HG02571 (cell line): ENCODE results near the gene ACTBL2.
A peak's percentile ranks its signal among the peaks of the same experiment; 100 is the strongest.
"Not testable (repeated sequence)": the region's sequence is repeated elsewhere in the genome, so short reads cannot be mapped to it uniquely, and the experiment has no call there.

ENCODE experiments used
- ATAC-seq: cut with Tn5 transposase; IDR thresholded peaks from one replicate; pipeline ENCODE4 v1.9.1; 2021; ENCODE audit warnings: mild to moderate bottlenecking, moderate library complexity; ENCODE audit not compliant: unreplicated experiment

The ACTBL2 gene

DNA sequence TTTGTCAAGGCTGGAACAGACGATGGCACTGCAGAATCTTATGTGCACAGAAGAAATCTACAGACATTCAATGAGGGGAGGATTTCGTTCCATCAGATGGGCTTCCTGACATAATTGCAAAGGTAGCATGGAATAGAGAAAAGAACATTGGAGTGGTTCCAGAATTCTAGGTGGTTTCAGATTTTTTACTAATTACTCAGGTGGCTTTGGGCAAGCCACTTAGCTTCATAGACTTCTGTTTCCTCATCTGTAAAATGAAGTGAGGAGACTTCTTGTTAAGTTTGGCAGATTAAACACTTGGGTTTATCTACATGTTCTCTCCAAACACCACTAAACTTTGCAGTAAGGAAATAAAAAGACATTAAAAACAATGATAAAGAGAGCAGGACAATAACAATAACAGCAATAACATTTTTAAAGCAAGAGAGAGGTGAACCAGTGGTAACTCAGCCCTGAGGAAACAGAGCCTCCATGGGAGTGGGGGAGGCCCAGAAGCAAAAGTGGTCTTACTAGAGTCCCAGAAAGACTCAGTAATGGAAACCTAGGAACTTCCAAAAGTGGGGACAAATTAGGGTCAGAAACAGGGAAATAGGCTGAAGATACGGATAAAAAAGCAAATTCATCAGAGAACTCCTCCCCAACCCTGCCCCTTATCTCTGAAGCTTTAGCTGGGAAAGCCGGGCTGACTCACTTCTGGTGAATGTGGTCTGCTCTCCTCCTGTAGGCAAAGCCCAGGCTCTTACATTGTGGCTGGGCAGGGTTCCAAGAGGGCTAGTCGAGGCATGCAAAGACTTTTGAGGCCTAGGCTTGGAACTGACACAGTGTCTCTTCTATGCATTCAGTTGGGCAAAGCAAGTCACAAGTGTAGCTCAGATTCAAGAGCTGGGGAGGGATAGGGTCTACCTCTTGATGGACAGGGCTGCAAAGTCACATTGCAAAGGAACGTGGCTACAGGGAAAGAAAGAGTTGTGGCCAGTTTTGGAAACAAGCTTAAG is 11.8 kb upstream of the ACTBL2 start:
- peak; percentile 44 for ATAC-seq

DNA sequence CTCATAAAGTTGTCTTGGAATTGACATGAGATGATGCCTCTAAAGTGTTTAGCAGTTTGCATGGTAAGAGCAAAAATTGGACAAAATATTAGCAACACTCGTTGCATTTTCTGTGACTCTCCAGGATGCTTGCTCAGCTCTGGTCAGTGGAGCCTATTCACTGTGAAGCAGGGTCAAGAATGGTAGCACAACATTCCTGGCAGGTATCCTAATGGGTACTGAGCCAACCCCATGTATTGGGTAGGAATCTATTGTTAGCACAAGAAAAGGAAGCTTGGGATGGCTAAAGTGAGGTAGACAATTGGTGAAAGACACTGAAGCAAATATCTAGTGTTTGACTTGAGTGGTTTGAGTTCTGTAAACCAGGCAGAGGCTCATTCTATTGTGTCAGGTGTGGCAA is 10.4 kb upstream of the ACTBL2 start:
- no peak for ATAC-seq

DNA sequence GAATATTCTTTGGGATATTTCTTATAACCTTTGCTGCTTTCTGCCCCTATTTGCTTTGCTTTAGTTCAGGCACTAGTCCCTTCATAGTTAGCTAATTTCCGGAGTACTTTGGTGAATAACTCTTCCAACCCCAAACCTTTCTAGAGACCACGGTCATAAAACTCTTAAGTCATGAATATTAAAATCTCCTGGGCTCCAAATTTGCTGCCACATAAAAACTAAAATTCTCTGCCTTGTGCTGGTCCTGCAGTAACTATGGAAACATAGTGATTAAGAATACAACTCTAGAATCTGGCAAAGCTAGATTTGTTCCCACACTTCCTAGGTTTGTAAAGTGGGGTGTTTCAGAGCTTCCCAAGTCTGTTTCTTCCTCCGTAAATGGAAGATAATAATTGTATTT is 10.0 kb upstream of the ACTBL2 start:
- ATAC-seq: no peak

DNA sequence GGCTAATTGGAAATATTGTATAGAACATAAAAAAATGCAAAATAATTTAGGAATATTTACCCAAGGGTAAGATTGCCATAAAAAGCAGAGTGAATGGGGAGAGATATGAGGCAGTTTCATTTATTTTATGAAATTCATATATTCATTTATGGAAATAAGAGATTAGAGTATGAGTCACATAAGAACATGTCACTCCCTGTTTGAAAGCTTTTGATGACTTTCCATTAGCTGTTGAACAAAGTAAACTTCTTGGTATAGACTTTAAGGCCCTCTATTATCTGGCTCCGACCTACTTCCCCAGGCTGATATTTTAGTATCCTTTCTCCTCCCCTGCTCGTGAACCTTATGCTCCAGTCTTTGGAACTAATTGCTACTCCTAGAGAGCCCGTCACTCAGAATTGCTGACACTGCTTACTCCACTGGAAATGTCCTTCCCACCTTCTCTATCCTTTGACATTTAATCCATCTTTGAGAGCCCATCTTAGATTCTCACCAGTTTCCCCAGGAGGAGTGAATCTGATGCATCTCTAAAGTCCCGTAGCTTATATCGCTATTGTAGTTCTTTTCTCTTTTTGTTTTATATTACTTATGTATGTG is 8.9 kb upstream of the ACTBL2 start:
- ATAC-seq: no peak

DNA sequence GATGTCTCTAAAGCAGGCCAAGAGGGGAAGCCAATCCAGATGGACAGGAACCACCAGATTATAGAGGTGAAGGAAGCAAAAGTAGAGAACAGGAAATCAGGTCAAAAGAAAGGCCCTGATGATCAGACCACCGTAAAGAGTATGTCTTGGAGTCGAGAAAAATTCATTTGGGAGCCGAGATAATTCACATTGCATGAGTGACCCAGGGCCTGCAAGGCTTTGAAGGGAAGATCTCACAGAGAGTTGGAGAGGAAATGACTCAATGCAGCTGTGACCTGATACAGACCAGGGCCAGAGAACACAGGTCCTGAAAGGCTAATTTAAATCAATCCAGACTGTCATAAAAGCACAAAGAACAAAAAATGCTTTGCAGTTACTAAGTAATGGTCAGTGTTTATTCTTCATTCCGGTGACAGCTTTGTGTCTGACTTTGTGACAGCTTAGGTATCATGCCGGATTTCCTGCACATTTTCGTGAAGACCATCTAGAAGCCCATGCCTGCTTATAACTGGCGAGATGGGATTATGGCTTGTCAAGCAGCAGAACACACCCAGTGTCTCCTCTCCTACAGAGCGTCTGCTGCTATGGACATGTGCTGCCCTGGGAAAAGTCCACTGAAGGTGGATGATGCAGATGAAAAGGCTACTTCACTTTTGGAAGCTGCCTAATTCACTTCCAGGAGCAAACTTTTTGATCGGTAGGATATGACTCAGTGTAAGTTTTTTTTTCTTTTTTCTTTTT is 5.8 kb upstream of the ACTBL2 start:
- ATAC-seq: no peak

DNA sequence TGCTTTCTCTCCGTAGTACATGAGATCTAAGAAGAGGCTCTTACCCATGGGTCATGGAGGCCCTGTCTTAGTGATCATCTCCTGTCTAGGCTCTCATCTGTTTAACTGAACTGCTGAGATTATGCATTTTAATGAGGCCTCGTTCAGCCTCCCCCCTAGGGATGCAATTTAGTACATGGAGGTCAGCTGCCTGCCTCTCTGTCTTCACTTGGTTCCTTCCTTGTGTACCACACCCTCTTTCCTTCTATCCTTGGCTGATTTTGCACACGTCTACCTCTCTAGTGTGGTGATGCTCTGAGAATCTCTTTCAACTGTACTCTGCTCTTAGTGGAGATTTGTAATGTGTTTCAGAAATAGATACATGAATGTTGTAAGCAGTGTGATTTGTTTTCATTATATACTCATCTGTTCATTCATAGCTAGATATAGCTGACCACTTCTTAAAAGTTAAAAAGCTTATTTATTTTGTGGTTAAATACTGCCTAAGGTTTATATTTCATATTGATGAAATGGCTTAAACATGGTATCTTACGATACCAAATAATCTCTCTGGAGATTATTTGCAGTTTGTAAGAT is 3.5 kb upstream of the ACTBL2 start:
- no peak for ATAC-seq

DNA sequence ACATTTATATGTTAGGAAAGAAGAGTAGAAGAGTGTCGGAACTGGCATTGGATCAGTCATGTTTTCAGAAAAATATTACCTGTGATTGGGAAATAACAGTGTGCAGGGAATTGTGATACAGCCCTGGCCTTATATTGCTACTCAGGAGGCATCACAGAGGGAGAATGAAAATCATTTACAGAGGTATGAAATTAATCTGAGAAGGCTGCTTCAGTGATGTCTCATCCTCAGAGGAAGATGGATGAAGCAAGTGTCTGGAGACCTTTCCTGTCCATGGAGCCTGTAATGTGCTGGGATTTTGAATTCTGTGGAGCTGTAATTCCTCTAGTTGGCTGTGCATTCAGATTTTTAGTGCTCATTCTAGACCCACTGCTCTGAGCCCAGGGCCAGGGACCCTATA is 3.8 kb downstream of the ACTBL2 start:
- no peak for ATAC-seq

DNA sequence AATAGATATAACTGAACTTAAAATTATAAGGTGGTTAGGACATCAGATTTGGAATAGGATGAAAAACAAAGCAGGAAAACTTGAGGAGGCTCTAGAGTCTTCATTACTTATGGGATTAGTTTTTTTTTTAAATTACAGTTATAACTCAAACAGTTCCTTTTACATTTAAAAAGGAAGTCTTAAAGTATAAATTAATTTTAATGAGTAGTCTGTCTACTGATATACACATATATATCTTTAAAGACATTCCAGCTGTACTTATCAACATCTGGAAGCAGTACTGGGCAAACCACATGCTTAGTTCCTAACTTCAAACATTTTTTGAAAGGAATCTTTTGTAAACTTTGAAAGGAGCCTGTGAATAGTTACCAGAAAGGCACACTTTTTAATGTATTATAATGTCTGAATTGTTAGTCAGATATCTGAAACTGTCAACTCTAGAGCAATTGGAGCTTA is 6.0 kb downstream of the ACTBL2 start:
- no peak for ATAC-seq

DNA sequence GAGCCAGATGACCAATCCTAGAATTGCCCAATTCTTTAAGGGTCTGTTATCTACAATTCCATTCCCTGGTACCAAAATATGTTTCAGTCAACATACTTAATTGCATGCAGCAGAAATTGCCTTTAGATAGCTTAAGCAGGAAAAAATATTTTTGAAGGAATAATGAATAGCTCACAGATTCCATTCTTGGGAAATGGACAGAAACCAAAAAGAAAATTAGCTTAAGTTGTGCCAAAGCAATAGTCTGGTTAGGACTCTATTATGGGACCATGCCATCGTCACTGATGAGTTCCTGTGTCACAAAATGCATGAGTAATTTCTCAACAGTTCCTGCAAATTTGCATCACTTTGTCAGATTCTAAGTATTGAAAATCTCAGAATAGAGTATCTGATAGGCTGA is 12.3 kb downstream of the ACTBL2 start:
- ATAC-seq: no peak

DNA sequence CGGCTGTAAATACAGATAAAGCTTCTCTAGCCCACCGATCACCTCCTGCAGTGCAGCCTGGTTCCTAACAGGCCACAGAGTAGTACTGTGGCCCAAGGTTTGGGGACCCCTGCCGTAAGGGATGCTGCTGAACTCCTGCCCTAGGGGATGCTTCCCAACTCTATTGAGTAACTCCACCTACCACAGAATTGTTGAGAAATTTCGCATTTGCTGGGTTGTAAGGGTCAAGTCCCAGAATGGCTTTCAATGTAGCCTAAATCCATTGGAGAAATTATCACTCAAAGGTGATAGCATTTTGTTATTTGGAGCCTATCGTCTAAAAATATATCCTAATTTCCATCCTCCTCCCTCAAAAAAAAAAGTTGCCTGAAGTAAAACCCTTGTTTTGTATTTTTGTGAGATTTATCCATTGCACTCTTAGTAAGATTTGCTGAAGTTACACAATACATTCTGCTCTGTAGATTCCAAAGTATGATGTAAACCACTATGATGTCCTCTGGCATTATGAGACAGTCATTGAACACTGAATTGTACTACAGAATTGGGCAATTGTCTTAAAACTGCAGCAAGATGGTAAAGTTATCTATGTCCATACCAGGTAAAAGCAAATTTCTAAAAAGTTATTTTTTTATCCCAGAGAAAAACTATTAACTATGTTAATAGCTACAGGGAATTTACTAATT is 14.0 kb downstream of the ACTBL2 start:
- no peak for ATAC-seq

DNA sequence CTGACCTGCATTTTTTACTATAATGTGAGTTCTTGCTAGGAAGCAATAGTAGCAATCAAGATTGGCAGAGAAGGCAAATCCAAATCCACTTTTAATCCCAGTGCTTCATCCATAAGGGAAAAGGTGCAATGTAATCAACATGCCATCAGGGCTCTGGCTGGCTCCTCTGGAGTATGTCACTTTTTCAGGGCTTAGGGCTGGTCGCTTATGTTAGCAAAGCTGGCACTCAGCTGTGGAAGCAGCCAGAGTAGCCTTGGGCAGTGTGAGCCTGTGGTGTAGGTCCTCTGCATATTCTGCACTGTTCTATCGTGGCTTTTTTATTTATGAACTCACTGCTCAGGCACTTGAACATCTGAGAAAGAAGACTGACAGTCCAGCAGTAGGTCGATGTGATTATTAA is 16.1 kb downstream of the ACTBL2 start:
- ATAC-seq: no peak

DNA sequence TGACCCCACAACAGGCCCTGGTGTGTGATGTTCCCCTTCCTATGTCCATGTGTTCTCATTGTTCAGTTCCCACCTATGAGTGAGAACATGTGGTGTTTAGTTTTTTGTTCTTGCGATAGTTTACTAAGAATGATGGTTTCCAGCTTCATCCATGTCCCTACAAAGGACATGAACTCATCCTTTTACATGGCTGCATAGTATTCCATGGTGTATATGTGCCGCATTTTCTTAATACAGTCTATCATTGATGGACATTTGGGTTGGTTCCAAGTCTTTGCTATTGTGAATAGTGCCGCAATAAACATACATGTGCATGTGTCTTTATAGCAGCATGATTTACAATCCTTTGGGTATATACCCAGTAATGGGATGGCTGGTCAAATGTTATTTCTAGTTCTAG is 22.6 kb downstream of the ACTBL2 start:
- not testable (repeated sequence) for ATAC-seq

DNA sequence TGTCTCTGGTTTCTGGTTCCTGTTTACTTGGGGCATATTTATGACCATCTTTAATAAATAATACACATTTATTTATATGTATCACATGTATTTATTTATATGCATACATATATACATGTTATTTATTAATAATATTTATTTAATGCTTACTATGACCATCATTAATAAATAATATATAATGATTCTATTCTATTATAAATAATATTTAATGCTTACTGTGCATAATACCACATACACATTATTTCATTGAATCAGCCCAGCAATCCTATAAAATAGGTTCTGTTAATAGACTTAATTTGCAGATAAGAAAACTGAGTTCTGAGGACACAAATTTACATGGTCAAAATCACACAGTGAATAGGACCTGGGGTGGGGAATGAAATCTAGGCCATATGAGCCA is 24.2 kb downstream of the ACTBL2 start:
- no peak for ATAC-seq

DNA sequence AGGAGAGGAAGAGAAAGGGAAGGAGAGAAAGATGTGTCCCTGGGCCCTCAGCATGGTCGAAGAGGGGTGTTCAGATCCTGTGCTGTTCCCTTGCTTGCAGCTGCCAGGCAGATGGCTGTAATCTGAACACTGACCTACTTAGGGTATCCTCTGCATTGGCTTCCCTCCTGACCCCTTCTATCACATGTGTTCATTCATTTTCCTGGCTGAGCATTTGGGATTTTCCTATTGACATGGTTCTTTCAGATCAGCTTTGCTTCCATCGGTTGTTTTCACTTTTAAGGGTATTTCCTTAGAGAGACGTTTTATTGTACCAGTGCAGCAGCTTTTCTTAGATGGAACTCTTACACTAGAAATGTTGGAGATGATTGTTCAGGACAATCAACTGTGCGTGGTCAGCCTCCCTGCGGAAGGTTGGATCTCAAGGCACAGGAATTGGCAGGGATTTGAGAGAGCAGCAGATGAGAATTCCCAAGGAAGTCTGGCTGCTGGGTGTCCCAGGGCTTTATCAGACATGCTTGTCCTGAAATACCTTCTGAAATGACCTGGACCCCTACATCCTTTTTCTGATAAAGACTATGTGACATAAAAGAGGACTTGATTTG is 26.0 kb downstream of the ACTBL2 start:
- no peak for ATAC-seq

DNA sequence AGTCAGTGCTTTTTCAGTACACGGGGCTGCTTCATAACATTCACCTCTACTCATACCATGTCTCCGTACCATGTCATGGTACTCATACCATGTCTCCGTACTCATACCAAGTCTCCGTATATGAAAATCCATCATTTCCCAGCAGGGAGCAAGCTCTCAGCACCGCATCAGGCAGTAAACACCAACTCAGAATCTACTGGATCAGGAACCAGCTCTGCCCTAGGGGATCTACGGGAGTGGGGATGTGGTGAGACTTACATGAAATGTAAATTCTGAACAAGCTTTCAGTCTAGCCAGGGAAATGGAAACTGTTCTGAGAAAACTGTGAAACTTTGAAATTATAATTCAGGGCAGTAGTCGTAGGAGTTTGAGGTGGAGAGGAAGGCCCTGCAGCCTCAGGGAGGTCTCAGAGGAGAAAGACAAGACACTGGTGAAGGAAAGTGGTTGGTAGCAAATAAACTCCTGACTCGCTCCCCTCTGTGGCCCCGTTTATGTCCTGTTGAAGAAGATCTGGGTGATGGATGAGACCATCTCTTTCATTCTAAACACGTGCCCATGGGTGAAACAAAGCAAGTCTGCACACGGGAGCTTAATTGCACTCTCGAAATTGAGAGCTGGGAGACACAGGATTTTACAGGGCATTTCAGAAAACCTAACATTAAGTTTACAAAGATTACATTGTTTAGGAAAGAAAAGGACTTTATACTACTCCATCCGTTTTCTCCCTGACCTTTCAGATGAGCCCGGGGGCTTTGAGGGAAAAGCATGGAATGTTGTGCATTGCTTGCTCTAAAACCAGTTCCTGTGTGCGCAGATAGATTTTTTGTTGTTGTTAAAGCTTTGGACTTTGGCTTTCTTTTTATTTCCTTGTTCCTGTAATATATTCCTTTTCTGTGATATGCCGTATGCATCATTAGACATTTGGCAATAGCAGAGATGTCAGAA is 26.8 kb downstream of the ACTBL2 start:
- no peak for ATAC-seq

DNA sequence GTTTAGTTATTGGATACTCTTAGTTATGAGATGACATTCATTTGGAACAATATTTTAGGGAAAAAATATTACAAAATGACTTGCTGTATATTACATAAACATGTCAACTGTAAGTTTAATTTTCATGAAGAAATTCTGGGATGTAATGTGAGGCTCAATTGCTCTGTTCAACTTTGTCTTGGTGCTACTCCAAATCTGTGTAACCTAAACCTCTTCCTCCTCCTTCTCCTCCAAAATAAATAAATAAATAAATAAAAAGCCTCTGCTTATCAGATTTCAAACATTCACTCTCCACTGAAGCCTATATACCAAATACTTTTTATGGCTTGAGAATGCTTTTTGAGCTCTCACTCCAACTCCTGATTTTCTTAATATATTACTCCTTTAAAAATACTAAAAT is 27.7 kb downstream of the ACTBL2 start:
- ATAC-seq: no peak

DNA sequence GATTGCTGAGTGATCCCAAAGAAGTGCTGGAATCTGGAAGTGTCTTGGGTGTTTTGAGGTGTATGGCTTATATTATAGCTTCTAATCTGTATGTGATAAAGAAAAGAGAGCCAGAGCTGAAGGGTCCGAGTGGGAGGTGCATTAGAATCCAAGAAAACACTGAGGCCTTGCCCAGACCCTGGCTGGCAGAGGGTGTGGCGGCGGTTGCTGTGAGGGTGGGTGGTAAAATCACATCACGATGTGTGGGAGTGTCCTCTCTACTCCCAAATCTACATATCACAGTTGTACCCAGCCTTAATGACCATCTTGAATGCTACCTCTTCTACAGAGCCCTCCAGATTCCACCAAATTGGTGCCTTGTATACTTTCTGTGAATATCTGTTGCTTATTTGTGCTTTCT is 28.9 kb downstream of the ACTBL2 start:
- no peak for ATAC-seq

DNA sequence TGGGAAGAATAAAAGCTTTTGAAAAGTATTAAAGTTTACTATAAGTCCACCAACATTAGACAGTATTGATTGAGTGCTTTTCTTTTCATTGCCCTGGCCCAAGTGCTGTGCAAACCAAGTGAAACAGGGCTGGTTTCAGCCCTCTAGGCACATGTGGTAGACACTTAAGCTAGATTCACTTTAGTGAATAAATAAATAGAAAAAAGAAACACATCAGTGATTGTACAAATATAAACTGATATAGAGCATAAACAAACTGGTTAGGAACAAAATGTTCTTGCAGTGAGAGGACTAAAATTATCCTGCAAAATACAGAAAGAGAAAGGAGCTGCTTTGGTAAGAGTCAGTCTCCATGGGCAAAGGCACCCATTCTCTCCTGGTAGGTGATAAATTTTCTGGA is 29.7 kb downstream of the ACTBL2 start:
- no peak for ATAC-seq
